HEK293 (cell line): ENCODE measurements around the gene RHOT2.

Experiments used
- CTCF ChIA-PET: fragments of 350-600 bp; formaldehyde crosslinking; extraction: SDS; loops from one replicate; lab custom pipeline; 2021; ENCODE audit warnings: antibody characterized with exemption; lab: Yijun Ruan, JAX
- POLR2A ChIA-PET: fragments of 300-600 bp; formaldehyde crosslinking; extraction: SDS; loops from one replicate; lab custom pipeline; 2020; ENCODE audit warnings: antibody characterized with exemption, inconsistent platforms; lab: Yijun Ruan, JAX
- H3K27ac ChIP-seq: fragments of 200-500 bp; sonication (Bioruptor generic); 2 replicates; pipeline ENCODE4 v1.5.1; 2014; ENCODE audit warnings: low read depth, low read length, control low read depth, inconsistent platforms; ENCODE audit errors: extremely low read depth
- H3K36me3 ChIP-seq, 2 experiments: fragments of 200-500 bp in 1 of 2; sonication (Bioruptor generic) in 1 of 2; 1 replicate in 1 of 2; 2 replicates in 1 of 2; pipeline ENCODE4 v1.5.1; 2014 to 2017; ENCODE audit warnings: inconsistent platforms in 2 of 2, low read length in 2 of 2; ENCODE audit not compliant: control insufficient read depth in 2 of 2, insufficient read depth in 1 of 2
- H3K4me1 ChIP-seq: fragments of 200-500 bp; sonication (Bioruptor generic); 2 replicates; pipeline ENCODE4 v1.5.1; 2014; ENCODE audit warnings: mild to moderate bottlenecking, low read length, inconsistent platforms; ENCODE audit not compliant: control insufficient read depth, insufficient read depth
- H3K4me3 ChIP-seq: 2 replicates; pipeline ENCODE4 v1.5.1; 2011; ENCODE audit warnings: low read depth, mild to moderate bottlenecking, control low read depth, low read length, moderate library complexity
- H3K9me3 ChIP-seq: fragments of 200-500 bp; sonication (Bioruptor generic); 2 replicates; pipeline ENCODE4 v1.5.1; 2014; ENCODE audit warnings: low read depth, low read length, inconsistent platforms; ENCODE audit not compliant: control insufficient read depth, insufficient read depth
- KLF7 ChIP-seq: fragments of 450-650 bp; formaldehyde crosslinking; IDR thresholded peaks from 2 replicates; pipeline ENCODE4 v1.5.1; 2016; ENCODE audit warnings: missing biosample characterization, missing genetic modification characterization, borderline replicate concordance
- OVOL3 ChIP-seq: fragments of 450-650 bp; formaldehyde crosslinking; IDR thresholded peaks from 2 replicates; pipeline ENCODE4 v1.5.1; 2016; ENCODE audit warnings: missing biosample characterization, missing genetic modification characterization
- REPIN1 ChIP-seq: fragments of 450-650 bp; formaldehyde crosslinking; IDR thresholded peaks from 2 replicates; pipeline ENCODE4 v1.5.1; 2017; ENCODE audit warnings: missing biosample characterization, missing genetic modification characterization, low read depth
- SCRT2 ChIP-seq: fragments of 450-650 bp; formaldehyde crosslinking; IDR thresholded peaks from 2 replicates; pipeline ENCODE4 v1.5.1; 2016; ENCODE audit warnings: missing biosample characterization, missing genetic modification characterization
- ZFP37 ChIP-seq: fragments of 450-650 bp; formaldehyde crosslinking; IDR thresholded peaks from 2 replicates; pipeline ENCODE4 v1.5.1; 2016; ENCODE audit warnings: missing biosample characterization, missing genetic modification characterization
- ZNF114 ChIP-seq: fragments of 450-650 bp; formaldehyde crosslinking; IDR thresholded peaks from 2 replicates; pipeline ENCODE4 v1.5.0; 2017; ENCODE audit warnings: missing biosample characterization, missing genetic modification characterization
- ZNF19 ChIP-seq: fragments of 450-650 bp; formaldehyde crosslinking; IDR thresholded peaks from 2 replicates; pipeline ENCODE4; 2016; ENCODE audit warnings: missing biosample characterization, missing genetic modification characterization, low read depth
- ZNF248 ChIP-seq: fragments of 450-650 bp; formaldehyde crosslinking; IDR thresholded peaks from 2 replicates; pipeline ENCODE4 v1.5.1; 2017; ENCODE audit warnings: missing biosample characterization, missing genetic modification characterization
- ZNF311 ChIP-seq: fragments of 450-650 bp; formaldehyde crosslinking; IDR thresholded peaks from 2 replicates; pipeline ENCODE4 v1.5.1; 2017; ENCODE audit warnings: missing biosample characterization, missing genetic modification characterization, borderline replicate concordance
- ZNF416 ChIP-seq: fragments of 450-650 bp; formaldehyde crosslinking; IDR thresholded peaks from 2 replicates; pipeline ENCODE4 v1.5.1; 2016; ENCODE audit warnings: missing biosample characterization, missing genetic modification characterization
- ZNF426 ChIP-seq: fragments of 450-650 bp; formaldehyde crosslinking; IDR thresholded peaks from 2 replicates; pipeline ENCODE4 v1.5.1; 2017; ENCODE audit warnings: missing biosample characterization, missing genetic modification characterization, mild to moderate bottlenecking, inconsistent platforms, moderate library complexity
- ZNF513 ChIP-seq: fragments of 450-650 bp; IDR thresholded peaks from 2 replicates; pipeline ENCODE4 v1.5.1; 2018; ENCODE audit warnings: missing biosample characterization, missing genetic modification characterization
- ZNF514 ChIP-seq: fragments of 450-650 bp; formaldehyde crosslinking; IDR thresholded peaks from 2 replicates; pipeline ENCODE4 v1.5.1; 2016; ENCODE audit warnings: missing biosample characterization, missing genetic modification characterization
- ZNF677 ChIP-seq: fragments of 450-650 bp; IDR thresholded peaks from 2 replicates; pipeline ENCODE4 v1.5.0; 2018; ENCODE audit warnings: missing biosample characterization, mild to moderate bottlenecking, missing genetic modification characterization, moderate library complexity
- ZNF792 ChIP-seq: fragments of 450-650 bp; formaldehyde crosslinking; IDR thresholded peaks from 2 replicates; pipeline ENCODE4 v1.5.1; 2016; ENCODE audit warnings: missing biosample characterization, missing genetic modification characterization
- TF ChIP-seq, protein P1 (sequence below): fragments of 450-650 bp; formaldehyde crosslinking; IDR thresholded peaks from 2 replicates; pipeline ENCODE4 v1.5.1; 2016; ENCODE audit warnings: missing biosample characterization, missing genetic modification characterization
- TF ChIP-seq, protein P2 (sequence below): fragments of 450-650 bp; formaldehyde crosslinking; IDR thresholded peaks from 2 replicates; pipeline ENCODE4 v1.5.1; 2016; ENCODE audit warnings: missing biosample characterization, missing genetic modification characterization
- TF ChIP-seq, protein P3 (sequence below): fragments of 450-650 bp; formaldehyde crosslinking; conservative IDR thresholded peaks from 2 replicates; pipeline ENCODE4 v1.5.1; 2016; ENCODE audit warnings: low read depth, missing biosample characterization, missing genetic modification characterization
- TF ChIP-seq, protein P4 (sequence below): fragments of 450-650 bp; formaldehyde crosslinking; conservative IDR thresholded peaks from 2 replicates; pipeline ENCODE4 v1.5.1; 2016; ENCODE audit warnings: low read depth, missing biosample characterization, missing genetic modification characterization

Gene RHOT2

DNA sequence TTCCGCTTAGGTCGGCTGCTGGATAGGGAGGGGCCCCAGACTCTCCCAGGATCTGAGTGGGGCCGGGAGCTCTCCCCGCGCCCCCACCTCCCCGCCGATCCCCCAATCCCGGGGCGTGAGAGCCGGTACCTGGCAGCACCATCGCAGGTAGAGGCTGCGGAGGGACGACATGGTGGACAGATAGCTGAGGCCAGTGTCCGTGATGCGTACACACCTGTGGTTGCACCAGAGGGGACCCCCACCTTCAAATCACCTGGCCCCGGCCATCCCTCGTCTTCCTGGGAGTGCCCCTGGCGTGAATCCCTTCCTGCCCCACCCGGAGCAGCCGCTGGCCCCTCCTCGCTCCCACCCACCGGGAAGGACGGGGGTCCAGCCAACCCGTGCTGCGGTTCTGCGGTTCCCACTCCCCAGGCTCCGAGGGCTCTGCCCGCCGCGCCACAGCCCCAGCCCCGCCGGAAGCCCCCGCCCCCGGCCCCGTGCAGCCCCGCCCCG is 27.0 kb downstream of the RHOT2 start:
- TF ChIP-seq ZNF248 = no peak
- TF ChIP-seq OVOL3 (tag by site-specific recombination) = no peak
- TF ChIP-seq, protein P1, sequence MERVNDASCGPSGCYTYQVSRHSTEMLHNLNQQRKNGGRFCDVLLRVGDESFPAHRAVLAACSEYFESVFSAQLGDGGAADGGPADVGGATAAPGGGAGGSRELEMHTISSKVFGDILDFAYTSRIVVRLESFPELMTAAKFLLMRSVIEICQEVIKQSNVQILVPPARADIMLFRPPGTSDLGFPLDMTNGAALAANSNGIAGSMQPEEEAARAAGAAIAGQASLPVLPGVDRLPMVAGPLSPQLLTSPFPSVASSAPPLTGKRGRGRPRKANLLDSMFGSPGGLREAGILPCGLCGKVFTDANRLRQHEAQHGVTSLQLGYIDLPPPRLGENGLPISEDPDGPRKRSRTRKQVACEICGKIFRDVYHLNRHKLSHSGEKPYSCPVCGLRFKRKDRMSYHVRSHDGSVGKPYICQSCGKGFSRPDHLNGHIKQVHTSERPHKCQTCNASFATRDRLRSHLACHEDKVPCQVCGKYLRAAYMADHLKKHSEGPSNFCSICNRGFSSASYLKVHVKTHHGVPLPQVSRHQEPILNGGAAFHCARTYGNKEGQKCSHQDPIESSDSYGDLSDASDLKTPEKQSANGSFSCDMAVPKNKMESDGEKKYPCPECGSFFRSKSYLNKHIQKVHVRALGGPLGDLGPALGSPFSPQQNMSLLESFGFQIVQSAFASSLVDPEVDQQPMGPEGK (tag by site-specific recombination) = peak; percentile 36; the same call in 1 of the 2 replicates
- Histone ChIP-seq H3K4me3 (peak overlapping the region; percentile 28), H3K27ac (no peak overlapping the region), H3K4me1 (no peaks in the 10 kb centered on the region), H3K9me3 (no peaks in the 10 kb centered on the region), H3K36me3 (no peaks in the 10 kb centered on the region)
- ChIA-PET POLR2A (interaction anchor here (0.9 to 1.9 kb wide), 13 partner anchors 8 to 112 kb away, joined by 3 to 8 read pairs (median 4); partner anchors contain the start of genes ANTKMT, JMJD8, RHBDL1 and STUB1), CTCF (interaction anchor here (1.0 to 2.0 kb wide), 2 partner anchors 9 to 18 kb away, joined by 3 to 8 read pairs; no protein-coding TSS in a partner anchor)

DNA sequence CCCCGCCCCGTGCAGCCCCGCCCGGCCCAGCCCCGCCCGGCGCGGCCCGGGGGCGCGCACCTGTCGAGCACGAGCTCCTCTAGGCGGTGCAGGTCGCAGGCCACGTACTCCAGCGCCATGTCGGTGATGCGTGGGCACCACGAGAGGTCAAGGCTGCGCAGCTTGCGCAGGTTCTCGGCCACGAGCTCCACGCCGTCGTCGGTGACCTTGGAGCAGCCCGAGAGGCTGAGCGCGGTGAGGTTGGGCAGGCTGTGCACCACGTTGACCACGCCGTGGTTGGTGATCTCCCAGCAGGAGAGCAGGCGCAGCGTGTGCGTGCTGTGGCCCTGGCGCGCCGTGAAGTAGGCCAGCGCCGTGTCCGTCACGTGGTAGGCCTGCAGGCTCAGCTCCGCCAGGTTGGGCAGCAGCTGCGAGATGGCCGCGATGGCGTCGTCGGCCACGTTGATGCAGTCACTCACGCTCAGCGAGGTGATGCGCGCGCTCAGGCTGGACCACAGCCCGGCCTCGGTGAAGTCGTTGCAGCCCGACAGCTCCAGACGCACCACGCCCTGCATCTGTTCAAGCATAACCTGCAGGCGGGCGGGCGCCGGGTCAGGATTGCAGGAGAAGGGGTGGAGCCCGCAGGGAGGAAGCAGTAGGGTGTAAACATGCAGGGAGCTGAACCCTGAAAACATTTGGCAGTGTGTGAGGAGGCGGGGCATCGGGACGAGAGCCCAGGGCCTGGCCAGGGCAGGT is 27.6 kb downstream of the RHOT2 start:
- no peak overlapping the region; the same call in 1 of the 2 replicates for H3K27ac ChIP-seq
- ChIA-PET POLR2A (interaction anchor here (0.9 to 1.9 kb wide), 13 partner anchors 9 to 111 kb away, joined by 3 to 8 read pairs (median 4); partner anchors contain the start of genes ANTKMT, JMJD8, RHBDL1 and STUB1), CTCF (interaction anchor here (0.6 to 2.0 kb wide), 5 partner anchors 9 to 287 kb away, joined by 3 to 8 read pairs (median 4); no protein-coding TSS in a partner anchor)
- H3K36me3 ChIP-seq = no peaks in the 10 kb centered on the region
- H3K9me3 ChIP-seq = no peaks in the 10 kb centered on the region
- H3K4me1 ChIP-seq = no peaks in the 10 kb centered on the region
- H3K4me3 ChIP-seq = peak overlapping the region; percentile 25
- TF ChIP-seq, protein P2, sequence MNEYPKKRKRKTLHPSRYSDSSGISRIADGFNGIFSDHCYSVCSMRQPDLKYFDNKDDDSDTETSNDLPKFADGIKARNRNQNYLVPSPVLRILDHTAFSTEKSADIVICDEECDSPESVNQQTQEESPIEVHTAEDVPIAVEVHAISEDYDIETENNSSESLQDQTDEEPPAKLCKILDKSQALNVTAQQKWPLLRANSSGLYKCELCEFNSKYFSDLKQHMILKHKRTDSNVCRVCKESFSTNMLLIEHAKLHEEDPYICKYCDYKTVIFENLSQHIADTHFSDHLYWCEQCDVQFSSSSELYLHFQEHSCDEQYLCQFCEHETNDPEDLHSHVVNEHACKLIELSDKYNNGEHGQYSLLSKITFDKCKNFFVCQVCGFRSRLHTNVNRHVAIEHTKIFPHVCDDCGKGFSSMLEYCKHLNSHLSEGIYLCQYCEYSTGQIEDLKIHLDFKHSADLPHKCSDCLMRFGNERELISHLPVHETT = no peak
- TF ChIP-seq ZNF514 (tag by site-specific recombination) (no peak), ZNF513 (no peak), ZNF792 (tag by site-specific recombination) (no peak), ZNF677 (tag by site-specific recombination) (no peak), ZNF114 (no peak), SCRT2 (tag by site-specific recombination) (peak; percentile 74), ZNF416 (tag by site-specific recombination) (no peak), ZNF311 (tag by site-specific recombination) (no peak), ZNF426 (tag by site-specific recombination) (no peak), REPIN1 (tag by site-specific recombination) (no peak), ZFP37 (tag by site-specific recombination) (no peak), KLF7 (tag by site-specific recombination) (no peak; the same call in 1 of the 2 replicates), ZNF19 (tag by site-specific recombination) (no peak)
- TF ChIP-seq, protein P3, sequence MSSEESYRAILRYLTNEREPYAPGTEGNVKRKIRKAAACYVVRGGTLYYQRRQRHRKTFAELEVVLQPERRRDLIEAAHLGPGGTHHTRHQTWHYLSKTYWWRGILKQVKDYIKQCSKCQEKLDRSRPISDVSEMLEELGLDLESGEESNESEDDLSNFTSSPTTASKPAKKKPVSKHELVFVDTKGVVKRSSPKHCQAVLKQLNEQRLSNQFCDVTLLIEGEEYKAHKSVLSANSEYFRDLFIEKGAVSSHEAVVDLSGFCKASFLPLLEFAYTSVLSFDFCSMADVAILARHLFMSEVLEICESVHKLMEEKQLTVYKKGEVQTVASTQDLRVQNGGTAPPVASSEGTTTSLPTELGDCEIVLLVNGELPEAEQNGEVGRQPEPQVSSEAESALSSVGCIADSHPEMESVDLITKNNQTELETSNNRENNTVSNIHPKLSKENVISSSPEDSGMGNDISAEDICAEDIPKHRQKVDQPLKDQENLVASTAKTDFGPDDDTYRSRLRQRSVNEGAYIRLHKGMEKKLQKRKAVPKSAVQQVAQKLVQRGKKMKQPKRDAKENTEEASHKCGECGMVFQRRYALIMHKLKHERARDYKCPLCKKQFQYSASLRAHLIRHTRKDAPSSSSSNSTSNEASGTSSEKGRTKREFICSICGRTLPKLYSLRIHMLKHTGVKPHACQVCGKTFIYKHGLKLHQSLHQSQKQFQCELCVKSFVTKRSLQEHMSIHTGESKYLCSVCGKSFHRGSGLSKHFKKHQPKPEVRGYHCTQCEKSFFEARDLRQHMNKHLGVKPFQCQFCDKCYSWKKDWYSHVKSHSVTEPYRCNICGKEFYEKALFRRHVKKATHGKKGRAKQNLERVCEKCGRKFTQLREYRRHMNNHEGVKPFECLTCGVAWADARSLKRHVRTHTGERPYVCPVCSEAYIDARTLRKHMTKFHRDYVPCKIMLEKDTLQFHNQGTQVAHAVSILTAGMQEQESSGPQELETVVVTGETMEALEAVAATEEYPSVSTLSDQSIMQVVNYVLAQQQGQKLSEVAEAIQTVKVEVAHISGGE (tag by site-specific recombination) = no peak
- TF ChIP-seq, protein P4, sequence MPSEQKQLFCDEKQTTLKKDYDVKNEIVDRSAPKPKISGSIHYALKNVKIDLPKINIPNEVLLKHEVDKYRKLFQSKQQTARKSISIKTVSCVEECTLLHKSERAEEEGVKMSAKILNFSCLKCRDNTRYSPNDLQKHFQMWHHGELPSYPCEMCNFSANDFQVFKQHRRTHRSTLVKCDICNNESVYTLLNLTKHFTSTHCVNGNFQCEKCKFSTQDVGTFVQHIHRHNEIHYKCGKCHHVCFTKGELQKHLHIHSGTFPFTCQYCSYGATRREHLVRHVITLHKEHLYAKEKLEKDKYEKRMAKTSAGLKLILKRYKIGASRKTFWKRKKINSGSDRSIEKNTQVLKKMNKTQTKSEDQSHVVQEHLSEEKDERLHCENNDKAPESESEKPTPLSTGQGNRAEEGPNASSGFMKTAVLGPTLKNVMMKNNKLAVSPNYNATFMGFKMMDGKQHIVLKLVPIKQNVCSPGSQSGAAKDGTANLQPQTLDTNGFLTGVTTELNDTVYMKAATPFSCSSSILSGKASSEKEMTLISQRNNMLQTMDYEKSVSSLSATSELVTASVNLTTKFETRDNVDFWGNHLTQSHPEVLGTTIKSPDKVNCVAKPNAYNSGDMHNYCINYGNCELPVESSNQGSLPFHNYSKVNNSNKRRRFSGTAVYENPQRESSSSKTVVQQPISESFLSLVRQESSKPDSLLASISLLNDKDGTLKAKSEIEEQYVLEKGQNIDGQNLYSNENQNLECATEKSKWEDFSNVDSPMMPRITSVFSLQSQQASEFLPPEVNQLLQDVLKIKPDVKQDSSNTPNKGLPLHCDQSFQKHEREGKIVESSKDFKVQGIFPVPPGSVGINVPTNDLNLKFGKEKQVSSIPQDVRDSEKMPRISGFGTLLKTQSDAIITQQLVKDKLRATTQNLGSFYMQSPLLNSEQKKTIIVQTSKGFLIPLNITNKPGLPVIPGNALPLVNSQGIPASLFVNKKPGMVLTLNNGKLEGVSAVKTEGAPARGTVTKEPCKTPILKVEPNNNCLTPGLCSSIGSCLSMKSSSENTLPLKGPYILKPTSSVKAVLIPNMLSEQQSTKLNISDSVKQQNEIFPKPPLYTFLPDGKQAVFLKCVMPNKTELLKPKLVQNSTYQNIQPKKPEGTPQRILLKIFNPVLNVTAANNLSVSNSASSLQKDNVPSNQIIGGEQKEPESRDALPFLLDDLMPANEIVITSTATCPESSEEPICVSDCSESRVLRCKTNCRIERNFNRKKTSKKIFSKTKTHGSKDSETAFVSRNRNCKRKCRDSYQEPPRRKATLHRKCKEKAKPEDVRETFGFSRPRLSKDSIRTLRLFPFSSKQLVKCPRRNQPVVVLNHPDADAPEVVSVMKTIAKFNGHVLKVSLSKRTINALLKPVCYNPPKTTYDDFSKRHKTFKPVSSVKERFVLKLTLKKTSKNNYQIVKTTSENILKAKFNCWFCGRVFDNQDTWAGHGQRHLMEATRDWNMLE (tag by site-specific recombination) = no peak
